HG02973 (cell line): ENCODE data around the gene FAM120C.

Source experiments
- ATAC-seq: cut with Tn5 transposase; IDR thresholded peaks from one replicate; pipeline ENCODE4 v1.9.1; 2021; ENCODE audit warnings: moderate library complexity; ENCODE audit not compliant: unreplicated experiment

FAM120C gene

GRCh38 chrX:54042609-54043021 is 140.4 kb downstream of the FAM120C start:
- ATAC-seq = no peak

GRCh38 chrX:54030329-54030728 is 152.7 kb downstream of the FAM120C start:
- no peak for ATAC-seq

- no peak for ATAC-seq
Measured at GRCh38 chrX:54029529-54030143, 153.4 kb downstream of the FAM120C start.

- ATAC-seq = no peak
Measured at GRCh38 chrX:54024350-54024749, 158.7 kb downstream of the FAM120C start.
